SJSA1 (cell line): ENCODE results near the gene CNGA3. TPM values are rescaled to one million over a fixed set of nuclear protein-coding genes. Genes with fewer than 3 reads are reported as not detected.

Source experiments
- DNase-seq, 2 experiments: peaks; one replicate each; pipeline ENCODE4 v3.0.0-alpha.2; 2015 to 2020; ENCODE audit warnings: low spot score in 2 of 2, low read depth in 1 of 2
- H3K27ac ChIP-seq: fragments of 250-450 bp; sonication (Bioruptor Pico); 2 replicates; pipeline ENCODE4 v1.5.1; 2020; ENCODE audit warnings: mild to moderate bottlenecking, moderate library complexity
- H3K27me3 ChIP-seq: fragments of 250-450 bp; sonication (Bioruptor Pico); replicated peaks from 2 replicates; pipeline ENCODE4 v1.5.1; 2020; ENCODE audit warnings: mild to moderate bottlenecking, moderate library complexity
- H3K36me3 ChIP-seq: fragments of 250-450 bp; sonication (Bioruptor Pico); 2 replicates; pipeline ENCODE4 v1.5.1; 2020; ENCODE audit warnings: mild to moderate bottlenecking
- H3K4me1 ChIP-seq: fragments of 250-450 bp; sonication (Bioruptor Pico); replicated peaks from 2 replicates; pipeline ENCODE4 v1.6.1; 2021; ENCODE audit warnings: mild to moderate bottlenecking
- H3K4me3 ChIP-seq: fragments of 250-450 bp; sonication (Bioruptor Pico); 2 replicates; pipeline ENCODE4 v1.5.1; 2020; ENCODE audit warnings: mild to moderate bottlenecking
- H3K9me3 ChIP-seq: fragments of 250-450 bp; sonication (Bioruptor Pico); replicated peaks from 2 replicates; pipeline ENCODE4 v1.5.1; 2020; ENCODE audit warnings: mild to moderate bottlenecking
- total RNA-seq: library from RNA; depleted of rRNA; stranded (reverse); fragments of >200 nt; shearing (Covaris generic); gene quantifications from 2 replicates; pipeline ENCODE4 v1.2.3, GENCODE V29; 2014

The CNGA3 gene
- total RNA-seq, 1 experiment from 2014 or later: not detected

- H3K27me3 ChIP-seq: peaks cover 42% of the 10 kb centered on the region
Observed at GRCh38 chr2:98343285-98343684, 3.0 kb upstream of the CNGA3 start.

GRCh38 chr2:98347298-98348065 is 1.2 kb downstream of the CNGA3 start:
- no peaks in the 10 kb centered on the region for H3K9me3 ChIP-seq
- H3K4me1 ChIP-seq: peaks cover 4% of the 10 kb centered on the region; the same call in 1 of the 2 replicates
- peaks cover 62% of the 10 kb centered on the region for H3K27me3 ChIP-seq
- no peak overlapping the region for H3K27ac ChIP-seq
- DNase-seq: no peak
- H3K36me3 ChIP-seq: no peaks in the 10 kb centered on the region
- H3K4me3 ChIP-seq: no peak overlapping the region

More at GRCh38 chr2:98343285-98343684, 3.0 kb upstream of the CNGA3 start:
- H3K4me1 ChIP-seq: peaks cover 4% of the 10 kb centered on the region; the same call in 1 of the 2 replicates
- H3K27ac ChIP-seq: no peak overlapping the region
- H3K36me3 ChIP-seq: no peaks in the 10 kb centered on the region
- no peak for DNase-seq
- H3K4me3 ChIP-seq: no peak overlapping the region
- no peaks in the 10 kb centered on the region for H3K9me3 ChIP-seq

GRCh38 chr2:98348066-98348561 is 1.9 kb downstream of the CNGA3 start:
- H3K4me1 ChIP-seq: peaks cover 4% of the 10 kb centered on the region; the same call in 1 of the 2 replicates
- no peak overlapping the region for H3K27ac ChIP-seq
- peaks cover 61% of the 10 kb centered on the region for H3K27me3 ChIP-seq
- no peaks in the 10 kb centered on the region for H3K36me3 ChIP-seq
- no peaks in the 10 kb centered on the region for H3K9me3 ChIP-seq
- no peak for DNase-seq
- no peak overlapping the region for H3K4me3 ChIP-seq

GRCh38 chr2:98350411-98350810 is 4.2 kb downstream of the CNGA3 start:
- no peak overlapping the region for H3K27ac ChIP-seq
- H3K4me1 ChIP-seq: peaks cover 4% of the 10 kb centered on the region; the same call in 1 of the 2 replicates
- no peaks in the 10 kb centered on the region for H3K9me3 ChIP-seq
- no peak overlapping the region for H3K4me3 ChIP-seq
- H3K27me3 ChIP-seq: peaks cover 47% of the 10 kb centered on the region
- no peak for DNase-seq
- H3K36me3 ChIP-seq: no peaks in the 10 kb centered on the region

GRCh38 chr2:98355881-98356280 is 9.6 kb downstream of the CNGA3 start:
- Histone ChIP-seq H3K4me3 (no peak overlapping the region), H3K9me3 (no peaks in the 10 kb centered on the region), H3K27me3 (peaks cover 3% of the 10 kb centered on the region; the same call in 1 of the 2 replicates), H3K36me3 (no peaks in the 10 kb centered on the region), H3K27ac (no peak overlapping the region), H3K4me1 (no peaks in the 10 kb centered on the region)
- no peak for DNase-seq

GRCh38 chr2:98356729-98357128 is 10.5 kb downstream of the CNGA3 start:
- Histone ChIP-seq H3K4me3 (no peak overlapping the region), H3K27me3 (0 out of 2 replicates have a peak, but pooled peaks cover 3% of the 10 kb centered on the region), H3K9me3 (no peaks in the 10 kb centered on the region), H3K4me1 (no peaks in the 10 kb centered on the region), H3K27ac (no peak overlapping the region), H3K36me3 (no peaks in the 10 kb centered on the region)
- no peak for DNase-seq

- Histone ChIP-seq H3K27ac (no peak overlapping the region), H3K27me3 (no peaks in the 10 kb centered on the region), H3K4me1 (no peaks in the 10 kb centered on the region), H3K36me3 (no peaks in the 10 kb centered on the region), H3K9me3 (no peaks in the 10 kb centered on the region), H3K4me3 (no peak overlapping the region)
- DNase-seq: no peak
Observed at GRCh38 chr2:98357849-98358248, 11.6 kb downstream of the CNGA3 start.

GRCh38 chr2:98359986-98360385 is 13.7 kb downstream of the CNGA3 start:
- H3K4me3 ChIP-seq: no peak overlapping the region
- no peaks in the 10 kb centered on the region for H3K36me3 ChIP-seq
- no peaks in the 10 kb centered on the region for H3K9me3 ChIP-seq
- DNase-seq: no peak
- no peak overlapping the region for H3K27ac ChIP-seq
- H3K4me1 ChIP-seq: no peaks in the 10 kb centered on the region
- peaks cover 5% of the 10 kb centered on the region; the same call in 1 of the 2 replicates for H3K27me3 ChIP-seq

- no peak overlapping the region for H3K4me3 ChIP-seq
- H3K27me3 ChIP-seq: peaks cover 7% of the 10 kb centered on the region; the same call in 1 of the 2 replicates
- no peak for DNase-seq
Observed at GRCh38 chr2:98367721-98368120, 21.5 kb downstream of the CNGA3 start.

GRCh38 chr2:98369710-98370239 is 23.5 kb downstream of the CNGA3 start:
- H3K27ac ChIP-seq: no peak overlapping the region
- H3K36me3 ChIP-seq: no peaks in the 10 kb centered on the region
- no peaks in the 10 kb centered on the region for H3K9me3 ChIP-seq
- no peaks in the 10 kb centered on the region for H3K4me1 ChIP-seq
- DNase-seq: no peak
- peaks cover 7% of the 10 kb centered on the region; the same call in 1 of the 2 replicates for H3K27me3 ChIP-seq
- H3K4me3 ChIP-seq: no peak overlapping the region

More at GRCh38 chr2:98367721-98368120, 21.5 kb downstream of the CNGA3 start:
- Histone ChIP-seq H3K9me3 (no peaks in the 10 kb centered on the region), H3K27ac (no peak overlapping the region), H3K36me3 (no peaks in the 10 kb centered on the region), H3K4me1 (no peaks in the 10 kb centered on the region)

GRCh38 chr2:98372121-98372520 is 25.9 kb downstream of the CNGA3 start:
- H3K27me3 ChIP-seq: peaks cover 5% of the 10 kb centered on the region; the same call in 1 of the 2 replicates
- no peak for DNase-seq
- H3K4me3 ChIP-seq: no peak overlapping the region
- no peak overlapping the region for H3K27ac ChIP-seq
- no peaks in the 10 kb centered on the region for H3K9me3 ChIP-seq
- H3K36me3 ChIP-seq: no peaks in the 10 kb centered on the region
- no peaks in the 10 kb centered on the region for H3K4me1 ChIP-seq

GRCh38 chr2:98372579-98372978 is 26.3 kb downstream of the CNGA3 start:
- H3K27me3 ChIP-seq: peaks cover 5% of the 10 kb centered on the region; the same call in 1 of the 2 replicates
- no peak for DNase-seq
- H3K9me3 ChIP-seq: no peaks in the 10 kb centered on the region
- H3K4me3 ChIP-seq: no peak overlapping the region
- no peaks in the 10 kb centered on the region for H3K36me3 ChIP-seq
- no peak overlapping the region for H3K27ac ChIP-seq
- no peaks in the 10 kb centered on the region for H3K4me1 ChIP-seq

- Histone ChIP-seq H3K36me3 (no peaks in the 10 kb centered on the region), H3K27ac (no peak overlapping the region), H3K4me3 (no peak overlapping the region), H3K4me1 (peaks cover 8% of the 10 kb centered on the region), H3K9me3 (no peaks in the 10 kb centered on the region), H3K27me3 (peaks cover 5% of the 10 kb centered on the region; the same call in 1 of the 2 replicates)
- no peak for DNase-seq
Observed at GRCh38 chr2:98374286-98374685, 28.0 kb downstream of the CNGA3 start.

- no peak for DNase-seq
- H3K27me3 ChIP-seq: peaks cover 5% of the 10 kb centered on the region; the same call in 1 of the 2 replicates
Observed at GRCh38 chr2:98374958-98375570, 28.8 kb downstream of the CNGA3 start.

More at GRCh38 chr2:98374958-98375570, 28.8 kb downstream of the CNGA3 start:
- Histone ChIP-seq H3K4me1 (peaks cover 8% of the 10 kb centered on the region), H3K9me3 (no peaks in the 10 kb centered on the region), H3K27ac (no peak overlapping the region), H3K36me3 (no peaks in the 10 kb centered on the region), H3K4me3 (no peak overlapping the region)
